GM21717 (cell line): ENCODE measurements around the gene WIPI1.
"Not testable (repeated sequence)": the region's sequence is repeated elsewhere in the genome, so short reads cannot be mapped to it uniquely, and the experiment has no call there.

Experiments
- ATAC-seq: cut with Tn5 transposase; IDR thresholded peaks from one replicate; pipeline ENCODE4 v1.9.1; 2021; ENCODE audit warnings: mild to moderate bottlenecking, moderate library complexity; ENCODE audit not compliant: unreplicated experiment

WIPI1 gene

DNA sequence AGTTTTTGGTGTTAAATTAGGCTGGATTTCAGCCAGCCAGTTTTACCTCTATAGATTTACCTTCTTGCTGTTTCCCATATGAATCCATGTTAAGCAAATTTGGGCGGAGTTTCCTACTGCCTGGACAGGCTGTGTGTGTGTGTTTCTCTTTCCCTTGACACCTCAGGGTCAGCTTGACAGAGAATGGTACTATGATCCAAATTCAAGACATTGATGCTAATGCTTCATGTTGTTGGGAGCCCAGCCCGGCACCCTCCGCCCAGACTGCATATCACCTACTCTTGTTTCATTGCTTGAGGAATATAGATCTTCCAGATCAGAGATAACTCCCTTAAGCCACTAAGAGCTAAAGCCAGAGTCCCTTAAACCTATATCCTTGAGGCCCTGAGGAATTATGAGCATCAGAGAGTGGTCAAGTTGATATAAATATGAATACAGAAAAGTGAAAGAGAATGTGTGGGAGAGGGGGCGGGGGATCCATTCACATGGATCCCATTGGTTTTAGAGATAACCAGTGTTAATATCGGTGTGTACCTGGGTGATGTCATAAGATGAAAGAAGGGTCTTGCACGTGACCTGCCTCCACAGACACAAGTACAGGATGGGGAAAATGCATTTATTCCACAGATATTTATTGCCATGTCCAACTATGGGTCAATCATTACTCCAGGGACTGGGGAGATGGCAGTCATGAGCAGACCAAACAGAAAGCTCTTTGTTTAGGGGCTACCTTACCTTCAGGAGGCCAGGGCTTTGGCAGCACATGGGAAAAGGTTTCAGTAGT is 69.7 kb downstream of the WIPI1 start:
- no peak for ATAC-seq

DNA sequence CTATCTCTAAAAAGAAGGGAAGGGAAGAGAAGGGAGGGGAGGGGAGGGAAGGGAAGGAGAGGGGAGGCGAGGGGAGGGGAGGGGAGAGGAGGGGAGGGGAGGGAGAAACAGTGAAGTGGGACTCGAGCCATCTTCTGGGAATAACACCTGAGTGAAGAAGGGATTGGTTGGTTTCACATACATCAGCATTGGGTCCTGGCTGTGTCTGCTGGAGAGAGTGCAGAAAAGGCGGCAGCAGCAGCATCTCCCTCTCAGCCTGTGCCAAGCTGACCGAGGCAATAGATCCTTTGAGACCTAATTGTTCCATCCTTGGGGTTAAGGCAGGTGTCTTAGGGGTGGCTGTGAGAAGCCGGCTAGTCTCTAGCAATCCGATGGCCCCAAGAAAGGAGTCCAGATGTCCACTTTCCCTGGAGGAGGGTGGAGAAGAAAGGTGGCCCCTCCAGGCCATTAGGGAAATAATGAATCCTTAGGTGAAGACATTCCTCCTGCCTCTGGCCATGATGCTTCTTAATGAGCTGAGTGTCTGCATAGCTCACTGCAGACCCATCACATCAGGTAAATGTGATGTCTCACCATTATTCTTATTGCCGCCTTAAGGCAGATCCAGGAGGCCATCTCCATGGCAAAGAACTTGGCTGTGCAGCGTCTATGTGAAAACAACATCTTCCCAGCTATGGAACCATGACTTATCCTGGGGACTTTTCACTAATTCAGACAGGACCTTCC is 71.6 kb downstream of the WIPI1 start:
- ATAC-seq: no peak

DNA sequence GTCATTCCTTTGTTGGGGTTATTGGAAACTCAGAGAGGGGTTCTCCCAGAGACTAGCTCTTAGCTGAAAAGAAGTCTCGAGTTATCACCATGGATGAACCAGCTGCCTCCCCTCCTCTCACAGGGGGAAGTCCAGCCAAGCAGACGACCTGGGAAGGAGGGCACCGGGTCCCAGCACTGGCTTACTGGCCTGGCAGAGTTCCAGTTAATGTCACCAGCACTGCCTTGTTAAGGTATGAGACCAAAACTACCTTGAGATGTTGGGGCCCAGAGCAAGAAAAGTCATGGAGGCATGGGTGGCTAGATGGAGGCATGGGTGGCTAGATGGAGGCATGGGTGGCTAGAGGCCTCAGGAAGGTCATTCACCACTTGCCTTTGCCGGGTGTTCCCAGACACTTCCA is 72.4 kb downstream of the WIPI1 start:
- no peak for ATAC-seq

DNA sequence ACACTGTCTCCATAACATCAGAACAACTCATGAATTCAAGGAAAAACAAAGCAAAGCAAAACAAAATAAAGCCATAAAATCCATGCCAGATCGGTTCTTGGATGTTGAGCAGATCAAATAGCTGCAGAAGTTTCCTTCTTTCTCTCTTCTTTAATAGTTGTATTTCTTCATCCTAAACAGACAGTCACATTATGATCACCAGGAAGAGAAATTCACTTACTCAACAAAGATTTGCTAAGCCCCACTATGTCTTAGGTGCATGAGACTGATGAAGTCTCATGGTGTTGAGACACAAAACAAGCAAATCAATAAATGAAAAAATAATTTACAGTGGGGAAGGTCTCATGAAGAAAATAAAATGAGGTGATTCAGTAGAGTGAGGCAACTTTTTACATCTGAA is 72.8 kb downstream of the WIPI1 start:
- no peak for ATAC-seq

DNA sequence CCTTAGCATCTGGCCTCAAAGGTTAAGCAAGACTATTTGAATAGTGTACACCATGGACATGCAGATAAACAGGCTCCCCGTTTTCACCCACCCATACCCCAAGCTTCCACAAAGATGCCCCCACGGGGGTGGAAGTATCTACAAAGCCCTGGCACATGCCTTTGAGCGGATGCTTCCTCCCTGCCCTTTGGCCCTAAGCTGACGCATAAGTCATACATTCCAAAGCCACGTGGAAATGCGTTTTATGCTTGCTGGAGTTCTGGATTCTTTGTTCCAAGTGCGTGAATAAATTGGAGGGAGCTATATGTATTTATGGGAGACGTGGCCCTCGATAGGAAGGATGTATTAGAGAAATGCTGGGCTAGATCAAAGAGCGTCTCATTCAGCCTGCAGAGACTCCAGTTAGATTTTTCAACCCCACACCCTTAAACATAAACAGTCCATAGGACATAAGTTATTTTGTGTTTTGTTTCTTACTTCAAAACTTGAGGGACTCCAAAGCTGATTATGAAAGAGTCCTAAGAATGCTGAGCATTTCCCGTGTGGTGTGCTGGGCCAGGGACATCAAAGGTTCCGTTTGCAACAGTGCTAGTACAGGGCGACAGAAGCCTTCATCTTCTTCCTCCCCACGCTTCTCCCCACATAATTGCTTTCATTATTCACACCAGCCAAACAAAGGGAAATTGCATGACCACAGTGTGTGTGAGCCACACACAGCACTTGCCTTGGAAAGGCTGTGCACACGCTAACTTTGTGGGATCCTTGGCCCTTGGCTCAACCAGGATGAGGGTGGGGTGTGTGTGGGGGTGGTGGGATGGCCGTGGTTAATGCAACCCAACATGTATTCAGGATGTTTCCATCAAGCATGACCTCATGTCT is 73.6 kb downstream of the WIPI1 start:
- no peak for ATAC-seq

DNA sequence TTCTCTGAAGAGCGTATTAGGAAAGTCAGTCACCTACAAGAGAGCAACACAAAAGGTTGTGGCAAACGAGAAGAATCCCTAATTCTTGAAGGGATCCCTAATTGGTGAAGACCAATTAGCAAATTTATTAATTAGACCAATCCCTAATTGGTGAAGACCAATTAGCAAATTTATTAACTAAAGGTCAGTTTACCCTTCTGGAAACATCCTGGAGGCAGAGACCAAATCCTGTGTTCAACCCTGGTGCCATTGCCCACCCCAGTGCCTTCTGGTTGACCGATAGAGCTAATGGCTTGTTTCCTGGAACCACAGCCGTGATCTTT is 74.2 kb downstream of the WIPI1 start:
- no peak for ATAC-seq

DNA sequence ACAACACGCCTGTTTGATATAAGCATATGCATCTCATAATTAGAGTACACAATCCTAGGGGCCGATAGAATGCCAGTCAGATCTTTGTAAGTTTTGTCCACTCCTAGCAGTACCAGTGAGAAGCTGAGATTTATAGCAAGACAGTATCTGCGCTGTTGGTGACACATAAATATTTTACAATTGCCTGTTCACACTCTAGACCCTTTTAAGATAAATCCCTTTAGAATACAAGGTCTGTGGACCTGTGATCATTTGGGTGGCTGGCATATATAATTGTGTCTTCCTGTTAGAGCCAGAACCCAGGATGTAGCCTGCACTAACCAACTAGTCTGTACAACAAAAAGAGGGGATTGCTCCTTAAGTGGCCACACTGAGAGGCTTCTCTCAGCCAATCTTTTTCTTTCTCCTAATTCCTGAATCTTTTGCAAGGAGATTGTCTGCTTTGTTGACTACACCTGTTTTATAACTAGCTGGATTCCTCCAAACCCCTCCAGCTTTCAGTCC is 74.7 kb downstream of the WIPI1 start:
- no peak for ATAC-seq

DNA sequence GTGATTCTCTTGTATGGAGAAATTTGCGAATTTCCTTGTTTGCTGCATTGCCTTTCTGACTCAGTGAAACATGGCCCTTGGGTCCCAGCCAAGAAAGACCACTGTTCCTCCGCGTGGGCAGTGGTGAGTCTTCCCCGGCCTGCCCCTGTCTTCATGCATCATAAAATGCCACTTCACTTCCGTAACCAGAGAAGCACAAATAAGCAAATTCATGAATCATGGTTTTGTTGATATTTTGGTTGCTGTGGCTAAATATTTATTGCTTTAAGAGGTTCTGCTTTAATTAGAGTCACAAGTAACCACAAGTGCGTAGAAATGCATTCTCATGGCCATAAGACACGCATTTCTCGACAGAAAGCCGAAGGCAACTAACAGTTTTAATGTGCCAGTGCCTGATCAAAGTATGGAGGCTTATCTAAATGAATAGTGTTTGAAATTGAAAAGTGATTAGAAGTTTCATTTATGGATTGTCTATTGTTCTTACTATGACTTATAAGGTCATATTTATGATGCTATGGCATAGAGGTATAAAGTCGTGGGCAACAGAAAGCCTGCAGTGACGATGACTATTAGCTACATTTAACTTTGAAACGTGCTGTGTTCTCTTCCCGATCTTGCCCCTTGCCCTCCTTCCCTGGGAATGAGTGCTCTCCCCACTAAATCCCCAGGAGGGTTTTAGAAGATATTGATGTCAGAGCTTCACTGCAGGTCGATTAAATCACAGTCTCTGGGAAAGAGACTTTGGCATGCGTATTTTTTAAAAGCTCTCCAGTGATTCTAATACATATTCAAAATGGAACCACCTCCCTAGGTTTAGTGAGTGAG is 76.0 kb downstream of the WIPI1 start:
- ATAC-seq: no peak

DNA sequence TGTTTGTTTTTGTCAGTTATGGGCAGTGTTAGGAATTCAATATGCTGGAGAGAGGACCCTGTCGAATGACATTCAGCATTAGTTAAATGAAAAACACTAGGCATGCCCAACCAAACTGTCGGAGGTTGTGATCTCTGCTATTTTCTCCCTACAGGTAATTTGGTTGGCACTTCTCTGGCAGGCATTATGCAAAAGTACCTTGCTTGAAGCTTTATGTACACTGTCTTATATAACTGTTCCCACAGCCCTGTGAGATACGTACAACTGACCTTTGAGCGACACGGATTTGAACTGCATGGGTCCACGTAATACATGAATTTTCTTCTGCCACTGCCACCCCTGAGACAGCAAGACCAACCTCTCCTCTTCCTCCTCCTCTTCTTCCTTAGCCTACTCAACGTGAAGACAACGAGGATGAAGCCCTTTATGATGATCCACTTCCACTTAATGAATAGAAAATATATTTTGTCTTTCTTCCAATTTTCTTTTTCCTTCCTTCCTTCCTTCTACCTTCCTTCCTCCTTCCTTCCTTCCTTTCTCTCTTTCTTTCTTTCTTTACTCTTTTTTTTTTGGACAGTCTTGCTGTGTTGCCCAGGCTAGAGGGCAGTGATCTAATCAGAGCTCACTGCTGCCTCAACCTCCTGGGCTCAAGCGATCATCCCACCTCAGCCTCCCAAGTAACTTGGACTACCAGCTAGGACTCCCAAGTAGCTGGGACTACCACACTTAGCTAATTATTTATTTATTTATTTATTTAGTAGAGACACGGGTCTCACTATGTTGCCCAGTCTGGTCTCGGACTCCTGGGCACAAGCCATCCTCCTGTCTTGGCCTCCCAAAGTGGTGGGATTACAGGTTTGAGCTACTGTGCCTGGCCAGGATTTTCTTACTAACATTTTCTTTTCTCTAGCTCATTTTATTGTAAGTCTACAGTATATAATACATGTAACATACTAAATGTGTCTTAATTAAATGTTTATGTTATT is 77.3 kb downstream of the WIPI1 start:
- ATAC-seq: no peak

DNA sequence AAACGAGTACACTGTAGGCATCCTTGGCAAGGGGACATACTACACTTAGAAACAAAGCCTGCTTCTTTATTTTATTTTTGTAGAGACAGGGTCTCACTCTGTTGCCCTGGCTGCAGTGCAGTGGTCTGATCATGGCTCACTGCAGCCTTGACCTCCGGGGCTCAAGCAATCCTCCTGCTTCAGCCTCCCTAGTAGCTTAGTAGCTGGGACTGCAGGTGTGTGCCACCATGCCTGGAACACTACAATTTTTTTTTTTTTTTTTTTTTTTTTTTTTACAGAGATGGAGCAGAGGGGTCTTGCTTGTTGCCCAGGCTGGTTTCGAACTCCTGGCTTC is 78.2 kb downstream of the WIPI1 start:
- ATAC-seq: no peak

DNA sequence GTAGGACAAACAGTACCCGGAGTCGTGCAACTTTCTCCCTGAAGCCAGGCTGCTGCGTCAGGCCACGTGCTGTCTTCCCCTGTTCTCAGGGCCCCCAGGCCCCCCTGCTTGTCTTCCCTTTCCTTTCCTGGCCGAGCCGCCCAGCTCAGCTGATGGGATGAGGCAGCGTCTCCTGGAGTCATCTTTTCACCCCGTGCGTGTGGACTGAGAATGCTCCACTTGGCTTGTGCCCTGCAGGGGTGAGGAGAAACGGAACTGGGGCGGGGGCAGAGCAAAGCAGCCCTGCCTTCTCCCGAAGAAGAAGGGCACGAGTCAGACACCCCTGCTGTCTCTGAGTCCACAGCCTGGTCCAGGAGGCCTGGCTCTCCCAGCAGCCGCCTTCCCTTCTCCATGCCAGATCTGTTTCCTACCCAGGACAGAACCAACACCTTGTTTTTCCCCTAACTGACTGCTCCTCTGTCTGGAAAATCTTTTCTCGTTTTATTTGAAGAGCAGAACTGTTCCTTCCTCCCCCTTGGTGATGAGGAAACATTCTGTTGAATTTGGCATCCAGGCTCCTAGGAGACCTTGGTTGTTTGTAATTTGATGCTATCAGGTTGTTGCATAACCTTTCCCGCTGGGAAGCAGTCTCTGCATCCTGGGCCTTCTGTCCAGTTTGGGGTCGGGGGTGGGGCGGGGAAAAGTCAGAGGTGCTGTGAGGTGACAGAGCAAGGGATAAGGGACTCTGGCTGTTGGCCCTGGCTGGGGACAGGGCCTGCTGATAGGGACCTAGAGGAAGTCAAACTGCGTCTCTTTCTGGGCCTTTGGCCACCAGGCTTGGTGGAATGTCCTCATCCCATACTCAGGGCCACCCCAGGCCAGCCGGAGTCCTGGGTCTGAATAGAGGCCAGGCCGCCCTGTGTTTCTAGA is 78.8 kb downstream of the WIPI1 start:
- ATAC-seq: no peak

DNA sequence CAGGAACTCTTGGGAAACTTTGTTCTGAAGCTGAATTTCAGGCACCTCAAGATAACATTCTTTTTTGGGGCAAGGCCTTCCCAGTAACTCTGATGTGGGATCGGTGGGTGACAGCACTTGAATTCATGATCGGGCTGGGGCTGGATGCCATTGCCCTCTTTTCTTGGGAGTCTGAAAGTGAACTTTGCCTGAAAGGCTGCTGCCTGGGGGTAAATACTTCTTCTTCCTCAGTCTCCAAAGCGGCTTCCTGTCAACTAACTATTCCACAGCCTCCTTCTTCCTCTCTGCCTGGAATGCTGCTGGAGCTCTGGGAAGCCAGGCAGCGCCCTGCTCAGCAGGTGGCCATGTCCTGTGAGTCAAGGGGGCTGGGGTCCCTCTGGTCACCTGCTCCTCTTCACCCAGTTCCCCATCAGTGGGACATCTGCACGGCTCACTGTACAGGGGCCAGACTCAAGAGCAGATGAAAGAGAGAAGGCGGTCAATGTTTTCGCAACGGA is 79.5 kb downstream of the WIPI1 start:
- no peak for ATAC-seq

DNA sequence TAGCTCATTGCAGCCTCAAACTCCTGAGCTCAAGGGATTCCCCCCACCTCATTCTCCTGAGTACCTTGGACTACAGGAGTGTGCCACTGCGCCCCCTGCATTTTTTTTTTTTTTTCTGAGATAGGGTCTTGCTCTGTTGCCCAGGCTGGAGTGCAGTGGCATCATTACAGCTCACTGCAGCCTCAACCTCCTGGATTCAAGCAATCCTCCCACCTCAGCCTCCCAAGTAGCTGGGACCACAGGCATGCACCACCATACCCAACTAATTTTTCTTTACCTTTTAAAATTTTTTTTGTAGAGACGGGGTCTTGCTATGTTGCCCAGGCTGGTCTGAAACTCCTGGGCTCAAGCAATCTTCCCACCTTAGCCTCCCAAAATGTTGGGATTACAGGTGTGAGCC is 81.1 kb downstream of the WIPI1 start:
- ATAC-seq: not testable (repeated sequence)

DNA sequence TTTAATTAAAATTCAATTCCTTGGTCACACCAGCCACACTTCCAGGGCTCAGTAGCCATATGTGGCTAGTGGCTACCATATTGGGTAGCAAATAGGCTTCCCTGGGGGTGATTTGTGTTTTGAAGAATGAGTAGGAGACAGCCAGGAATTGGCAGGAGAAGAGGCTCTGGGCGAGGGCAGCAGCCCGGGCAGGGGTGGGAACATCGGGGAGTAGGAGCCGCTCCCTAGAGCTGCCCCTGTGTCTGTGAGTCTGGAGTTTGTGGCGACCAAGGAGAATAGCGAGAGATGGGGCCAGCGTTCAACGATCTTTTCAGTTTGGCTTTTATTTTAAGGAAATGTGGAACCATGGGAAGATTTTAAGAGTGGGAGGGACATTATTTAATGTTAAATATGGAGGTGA is 81.7 kb downstream of the WIPI1 start:
- ATAC-seq: no peak
